Pons (tissue), 1 donor: ENCODE measurements around the gene TRPT1.
A peak's percentile ranks its signal among the peaks of the same experiment; 100 is the strongest.

Experiments used
- DNase-seq: peaks from one replicate; pipeline ENCODE4 v3.0.0-alpha.2; 2016; ENCODE audit warnings: low spot score

The TRPT1 gene

GRCh38 chr11:64225608-64226506, at the start of gene TRPT1, which contains the start of gene NUDT22:
TRPT1 (minus strand) TSS chr11:64226186; CDS start chr11:64225860, 326 bp downstream.
NUDT22 (plus strand) TSS chr11:64226274; CDS start chr11:64226653, 379 bp downstream.
- DNase-seq = peak; percentile 74

GRCh38 chr11:64275031-64275800, 49.2 kb upstream of the TRPT1 start:
- DNase-seq = no peak

- DNase-seq = peak; percentile 100
These were observed 43.7 kb upstream of the TRPT1 start for GRCh38 chr11:64269540-64270220.

- peak; percentile 25 for DNase-seq
These were observed 43.0 kb upstream of the TRPT1 start for GRCh38 chr11:64268893-64269539.

- DNase-seq = no peak
These were observed 42.3 kb upstream of the TRPT1 start for GRCh38 chr11:64268025-64268892.

GRCh38 chr11:64267207-64267945, 41.4 kb upstream of the TRPT1 start:
- no peak for DNase-seq

GRCh38 chr11:64266339-64266738, 40.4 kb upstream of the TRPT1 start:
- no peak for DNase-seq

- no peak for DNase-seq
These were observed 39.5 kb upstream of the TRPT1 start for GRCh38 chr11:64265176-64266160.

GRCh38 chr11:64264371-64264852, 38.4 kb upstream of the TRPT1 start:
- no peak for DNase-seq

- no peak for DNase-seq
These were observed 37.9 kb upstream of the TRPT1 start for GRCh38 chr11:64263947-64264317.

GRCh38 chr11:64263021-64263946, 37.3 kb upstream of the TRPT1 start:
- no peak for DNase-seq

- DNase-seq = no peak
These were observed 36.5 kb upstream of the TRPT1 start for GRCh38 chr11:64262271-64263002.

- no peak for DNase-seq
These were observed 35.6 kb upstream of the TRPT1 start for GRCh38 chr11:64261556-64262080.

GRCh38 chr11:64260147-64260708, 34.2 kb upstream of the TRPT1 start:
- no peak for DNase-seq

- DNase-seq = no peak
These were observed 33.6 kb upstream of the TRPT1 start for GRCh38 chr11:64259533-64260067.

- no peak for DNase-seq
These were observed 33.1 kb upstream of the TRPT1 start for GRCh38 chr11:64258946-64259532.
